Heart left ventricle (tissue), 13 donors: Measurements from ENCODE around the gene EML1.

ENCODE experiments used
- POLR2A ChIP-seq, 2 donors: fragments of 450-650 bp; IDR thresholded peaks; one replicate each; pipeline ENCODE4 v1.6.1; 2017; ENCODE audit warnings: antibody characterized with exemption in 2 of 2, mild to moderate bottlenecking in 2 of 2, moderate library complexity in 2 of 2
- TF ChIP-seq, protein P1 (sequence below), 12 donors: fragments of 200-600 bp; sonication (generic) in 4 of 12; IDR thresholded peaks; one replicate each; pipeline versions ENCODE4 v1.5.0 to v1.8.0; 2018 to 2022; ENCODE audit warnings: antibody characterized with exemption in 12 of 12, mild to moderate bottlenecking in 5 of 12
- donor health status: ischemic (EF 13 %, LVEDD 7.1; RV severe dilation, severe dysfunction).
- donor health status: DM: no; HTN: yes; CAD: no.
- donor health status: DM: no; HTN: no; CAD: no.
- donor health status: ischemic (EF 25% LVEDD 6.9; RV normal size, moderate dysfunction).
- donor health status: ischemic (EF 25% LVEDD 5.7; RV mildly dilated, moderate dysfunction).
- donor health status: ischemic (EF 35%, LVEDD 5.7; RV mildly dilated, moderate dysfunction).
- donor health status: nonischemic (EF 11% LVEDD 7.7; RV severe dilation, severe dysfunction).
- donor health status: DM: yes; HTN: yes; CAD: no.
- donor health status: PGD.
- donor health status: ischemic (EF 29% LVEDD 5.4; RV normal size, mild dysfunction).
- donor health status: nonischemic (EF 23%, LVEDD 6.1; RV moderate dilation, normal function).

DNA sequence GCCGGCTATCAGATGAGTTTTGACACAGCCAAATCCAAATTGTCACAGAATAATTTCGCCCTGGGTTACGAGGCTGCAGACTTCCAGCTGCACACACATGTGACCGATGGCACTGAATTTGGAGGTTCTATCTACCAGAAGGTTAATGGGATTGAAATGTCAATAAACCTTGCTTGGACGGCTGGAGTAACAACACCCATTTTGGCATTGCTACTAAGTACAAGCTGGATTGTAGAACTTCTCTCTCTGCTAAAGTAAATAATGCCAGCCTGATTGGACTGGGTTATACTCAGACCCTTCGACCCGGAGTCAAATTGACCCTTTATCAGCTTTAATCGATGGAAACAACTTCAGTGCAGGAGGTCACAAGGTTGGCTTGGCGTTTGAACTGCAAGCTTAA, 171.8 kb downstream of the EML1 start:
- no peak for TF ChIP-seq POLR2A (IDR thresholded peaks at IDR 0.05)
- TF ChIP-seq, protein P1, sequence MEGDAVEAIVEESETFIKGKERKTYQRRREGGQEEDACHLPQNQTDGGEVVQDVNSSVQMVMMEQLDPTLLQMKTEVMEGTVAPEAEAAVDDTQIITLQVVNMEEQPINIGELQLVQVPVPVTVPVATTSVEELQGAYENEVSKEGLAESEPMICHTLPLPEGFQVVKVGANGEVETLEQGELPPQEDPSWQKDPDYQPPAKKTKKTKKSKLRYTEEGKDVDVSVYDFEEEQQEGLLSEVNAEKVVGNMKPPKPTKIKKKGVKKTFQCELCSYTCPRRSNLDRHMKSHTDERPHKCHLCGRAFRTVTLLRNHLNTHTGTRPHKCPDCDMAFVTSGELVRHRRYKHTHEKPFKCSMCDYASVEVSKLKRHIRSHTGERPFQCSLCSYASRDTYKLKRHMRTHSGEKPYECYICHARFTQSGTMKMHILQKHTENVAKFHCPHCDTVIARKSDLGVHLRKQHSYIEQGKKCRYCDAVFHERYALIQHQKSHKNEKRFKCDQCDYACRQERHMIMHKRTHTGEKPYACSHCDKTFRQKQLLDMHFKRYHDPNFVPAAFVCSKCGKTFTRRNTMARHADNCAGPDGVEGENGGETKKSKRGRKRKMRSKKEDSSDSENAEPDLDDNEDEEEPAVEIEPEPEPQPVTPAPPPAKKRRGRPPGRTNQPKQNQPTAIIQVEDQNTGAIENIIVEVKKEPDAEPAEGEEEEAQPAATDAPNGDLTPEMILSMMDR (IDR thresholded peaks at IDR 0.05), result no peak
